ENCODE results near the gene ASB13. TPM values are rescaled to one million over a fixed set of nuclear protein-coding genes. Genes with fewer than 3 reads are reported as not detected.

ASB13 gene
- total and polyA plus RNA-seq, 2 experiments from 2014 or later: 11.6 to 20.2 TPM

- TF ChIP-seq NANOG (IDR thresholded peaks at IDR 0.05; ENCODE audit: borderline replicate concordance) (no peak), EZH2 (IDR thresholded peaks at IDR 0.05; ENCODE audit: low read depth, unreplicated experiment) (no peak), ZNF331 (CRISPR knock-in tag; IDR thresholded peaks at IDR 0.05; ENCODE audit: low read depth) (no peak), REST (IDR thresholded peaks at IDR 0.05; ENCODE audit: unreplicated experiment) (no peak), POLR2AphosphoS5 (IDR thresholded peaks at IDR 0.05; ENCODE audit: low read depth) (no peak), STAT1 (IDR thresholded peaks at IDR 0.05; ENCODE audit: unreplicated experiment) (no peak), CTCF (conservative IDR thresholded peaks at IDR 0.05; ENCODE audit: low read depth in 2 of 2) (no peak), CREB1 (CRISPR knock-in tag; IDR thresholded peaks at IDR 0.05; ENCODE audit: low read depth) (no peak), ZNF462 (CRISPR knock-in tag; IDR thresholded peaks at IDR 0.05) (no peak)
- H4K20me1 ChIP-seq (replicated peaks; ENCODE audit: insufficient read depth): no peaks in the 10 kb centered on the region
- H3K27ac Mint-ChIP-seq: no peak overlapping the region; the same call in 1 of the 2 replicates
- no peaks in the 10 kb centered on the region for H3K9me3 Mint-ChIP-seq
- no peak overlapping the region for H3K4me2 ChIP-seq
- H3K36me3 ChIP-seq (ENCODE audit: insufficient read depth): no peaks in the 10 kb centered on the region
- no peaks in the 10 kb centered on the region for H3K9me2 ChIP-seq (ENCODE audit: insufficient read depth)
- H3K27me3 Mint-ChIP-seq (ENCODE audit: insufficient read depth, low read depth, poor library complexity): peaks cover 8% of the 10 kb centered on the region
- no peak overlapping the region for H2AFZ ChIP-seq
- H3K4me1 ChIP-seq (ENCODE audit: insufficient read depth): no peaks in the 10 kb centered on the region
- H3K4me1 Mint-ChIP-seq: no peaks in the 10 kb centered on the region
- no peak overlapping the region for H3K27ac ChIP-seq (ENCODE audit: low read depth)
- H3K79me2 ChIP-seq (replicated peaks; ENCODE audit: insufficient read depth): no peaks in the 10 kb centered on the region
- ATAC-seq: no peak
- H3F3A ChIP-seq (replicated peaks; ENCODE audit: low read depth): no peaks in the 10 kb centered on the region
- H3K4me3 Mint-ChIP-seq: no peak overlapping the region
- no peak overlapping the region for H3K4me3 ChIP-seq
- H3K27me3 ChIP-seq (ENCODE audit: insufficient read depth): no peaks in the 10 kb centered on the region
- H3K36me3 Mint-ChIP-seq (ENCODE audit: low read depth): peaks cover 49% of the 10 kb centered on the region
- DNase-seq (ENCODE audit: low spot score): no peak
Measured at GRCh38 chr10:5641501-5641900, 24.9 kb downstream of the ASB13 start.

Data from GM23338 (cell line).